ENCODE results near the gene CAMSAP1.

The CAMSAP1 gene

GRCh38 chr9:135939351-135940265 lies 32.3 kb upstream of the CAMSAP1 start:
- no peak overlapping the region for H3K4me3 ChIP-seq (ENCODE audit: low read depth in 1 of 5, low read length in 5 of 5)
- H3K9me3 ChIP-seq (ENCODE audit: control insufficient read depth in 5 of 5, low read length in 5 of 5), result peaks cover 0 to 3% (median 0%) of the 10 kb centered on the region in 5 donors
- no peak overlapping the region for H3K27ac ChIP-seq (ENCODE audit: low read depth, low read length)
- H3K9ac ChIP-seq (ENCODE audit: low read length in 5 of 5), result no peak overlapping the region
- no peaks in the 10 kb centered on the region for H3K27me3 ChIP-seq (ENCODE audit: control insufficient read depth in 5 of 5, insufficient read depth in 4 of 5, low read length in 5 of 5)
- peaks cover 7 to 80% (median 64%) of the 10 kb centered on the region in 5 donors for H3K36me3 ChIP-seq (ENCODE audit: control insufficient read depth in 5 of 5, insufficient read depth in 5 of 5, low read length in 5 of 5)
- H3K4me1 ChIP-seq (ENCODE audit: control insufficient read depth in 5 of 5, insufficient read depth in 5 of 5, low read length in 5 of 5), result peaks cover 0 to 16% (median 0%) of the 10 kb centered on the region in 5 donors

- H3K9ac ChIP-seq (ENCODE audit: low read length in 5 of 5), result no peak overlapping the region
- peaks cover 2 to 80% (median 66%) of the 10 kb centered on the region in 5 donors for H3K36me3 ChIP-seq (ENCODE audit: control insufficient read depth in 5 of 5, insufficient read depth in 5 of 5, low read length in 5 of 5)
- peaks cover 0 to 3% (median 0%) of the 10 kb centered on the region in 5 donors for H3K9me3 ChIP-seq (ENCODE audit: control insufficient read depth in 5 of 5, low read length in 5 of 5)
- H3K4me3 ChIP-seq (ENCODE audit: low read depth in 1 of 5, low read length in 5 of 5), result no peak overlapping the region
- H3K4me1 ChIP-seq (ENCODE audit: control insufficient read depth in 5 of 5, insufficient read depth in 5 of 5, low read length in 5 of 5), result peaks cover 0 to 16% (median 0%) of the 10 kb centered on the region in 5 donors
- H3K27me3 ChIP-seq (ENCODE audit: control insufficient read depth in 5 of 5, insufficient read depth in 4 of 5, low read length in 5 of 5), result no peaks in the 10 kb centered on the region
- H3K27ac ChIP-seq (ENCODE audit: low read depth, low read length), result no peak overlapping the region
These were observed 30.5 kb upstream of the CAMSAP1 start for GRCh38 chr9:135937521-135938489.

- Histone ChIP-seq H3K36me3 (ENCODE audit: control insufficient read depth in 5 of 5, insufficient read depth in 5 of 5, low read length in 5 of 5) (peaks cover 2 to 91% (median 62%) of the 10 kb centered on the region in 5 donors), H3K9ac (ENCODE audit: low read length in 5 of 5) (no peak overlapping the region), H3K27me3 (ENCODE audit: control insufficient read depth in 5 of 5, insufficient read depth in 4 of 5, low read length in 5 of 5) (no peaks in the 10 kb centered on the region), H3K4me1 (ENCODE audit: control insufficient read depth in 5 of 5, insufficient read depth in 5 of 5, low read length in 5 of 5) (no peaks in the 10 kb centered on the region), H3K9me3 (ENCODE audit: control insufficient read depth in 5 of 5, low read length in 5 of 5) (peaks cover 0 to 3% (median 0%) of the 10 kb centered on the region in 5 donors), H3K27ac (ENCODE audit: low read depth, low read length) (no peak overlapping the region), H3K4me3 (ENCODE audit: low read depth in 1 of 5, low read length in 5 of 5) (no peak overlapping the region)
These were observed 25.8 kb upstream of the CAMSAP1 start for GRCh38 chr9:135933114-135933513.

- Histone ChIP-seq H3K9ac (ENCODE audit: low read length in 5 of 5) (no peak overlapping the region), H3K27me3 (ENCODE audit: control insufficient read depth in 5 of 5, insufficient read depth in 4 of 5, low read length in 5 of 5) (no peaks in the 10 kb centered on the region), H3K27ac (ENCODE audit: low read depth, low read length) (no peak overlapping the region), H3K4me1 (ENCODE audit: control insufficient read depth in 5 of 5, insufficient read depth in 5 of 5, low read length in 5 of 5) (peaks cover 0 to 1% (median 0%) of the 10 kb centered on the region in 5 donors), H3K4me3 (ENCODE audit: low read depth in 1 of 5, low read length in 5 of 5) (no peak overlapping the region), H3K9me3 (ENCODE audit: control insufficient read depth in 5 of 5, low read length in 5 of 5) (peaks cover 0 to 3% (median 0%) of the 10 kb centered on the region in 5 donors), H3K36me3 (ENCODE audit: control insufficient read depth in 5 of 5, insufficient read depth in 5 of 5, low read length in 5 of 5) (peaks cover 2 to 87% (median 57%) of the 10 kb centered on the region in 5 donors)
These were observed 25.3 kb upstream of the CAMSAP1 start for GRCh38 chr9:135932656-135933055.

- Histone ChIP-seq H3K4me3 (ENCODE audit: low read depth in 1 of 5, low read length in 5 of 5) (no peak overlapping the region), H3K27me3 (ENCODE audit: control insufficient read depth in 5 of 5, insufficient read depth in 4 of 5, low read length in 5 of 5) (no peaks in the 10 kb centered on the region), H3K4me1 (ENCODE audit: control insufficient read depth in 5 of 5, insufficient read depth in 5 of 5, low read length in 5 of 5) (peaks cover 0 to 10% (median 0%) of the 10 kb centered on the region in 5 donors), H3K9ac (ENCODE audit: low read length in 5 of 5) (no peak overlapping the region), H3K9me3 (ENCODE audit: control insufficient read depth in 5 of 5, low read length in 5 of 5) (peaks cover 0 to 3% (median 0%) of the 10 kb centered on the region in 5 donors), H3K36me3 (ENCODE audit: control insufficient read depth in 5 of 5, insufficient read depth in 5 of 5, low read length in 5 of 5) (peaks cover 2 to 78% (median 47%) of the 10 kb centered on the region in 5 donors), H3K27ac (ENCODE audit: low read depth, low read length) (no peak overlapping the region)
These were observed 24.0 kb upstream of the CAMSAP1 start for GRCh38 chr9:135931349-135931820.

- H3K27ac ChIP-seq (ENCODE audit: low read depth, low read length), result no peak overlapping the region
- peaks cover 0 to 10% (median 0%) of the 10 kb centered on the region in 5 donors for H3K4me1 ChIP-seq (ENCODE audit: control insufficient read depth in 5 of 5, insufficient read depth in 5 of 5, low read length in 5 of 5)
- peak overlapping the region in 1 of 5 donors; percentile 16 for H3K9ac ChIP-seq (ENCODE audit: low read length in 5 of 5)
- H3K27me3 ChIP-seq (ENCODE audit: control insufficient read depth in 5 of 5, insufficient read depth in 4 of 5, low read length in 5 of 5), result no peaks in the 10 kb centered on the region
- H3K9me3 ChIP-seq (ENCODE audit: control insufficient read depth in 5 of 5, low read length in 5 of 5), result no peaks in the 10 kb centered on the region
- H3K4me3 ChIP-seq (ENCODE audit: low read depth in 1 of 5, low read length in 5 of 5), result no peak overlapping the region
- peaks cover 0 to 74% (median 45%) of the 10 kb centered on the region in 5 donors for H3K36me3 ChIP-seq (ENCODE audit: control insufficient read depth in 5 of 5, insufficient read depth in 5 of 5, low read length in 5 of 5)
These were observed 23.4 kb upstream of the CAMSAP1 start for GRCh38 chr9:135930446-135931345.

GRCh38 chr9:135929656-135930445 lies 22.5 kb upstream of the CAMSAP1 start:
- Histone ChIP-seq H3K36me3 (ENCODE audit: control insufficient read depth in 5 of 5, insufficient read depth in 5 of 5, low read length in 5 of 5) (peaks cover 0 to 67% (median 37%) of the 10 kb centered on the region in 5 donors), H3K4me1 (ENCODE audit: control insufficient read depth in 5 of 5, insufficient read depth in 5 of 5, low read length in 5 of 5) (peaks cover 0 to 10% (median 0%) of the 10 kb centered on the region in 5 donors), H3K9me3 (ENCODE audit: control insufficient read depth in 5 of 5, low read length in 5 of 5) (no peaks in the 10 kb centered on the region), H3K27me3 (ENCODE audit: control insufficient read depth in 5 of 5, insufficient read depth in 4 of 5, low read length in 5 of 5) (no peaks in the 10 kb centered on the region), H3K27ac (ENCODE audit: low read depth, low read length) (no peak overlapping the region), H3K9ac (ENCODE audit: low read length in 5 of 5) (no peak overlapping the region), H3K4me3 (ENCODE audit: low read depth in 1 of 5, low read length in 5 of 5) (no peak overlapping the region)

- Histone ChIP-seq H3K36me3 (ENCODE audit: control insufficient read depth in 5 of 5, insufficient read depth in 5 of 5, low read length in 5 of 5) (peaks cover 0 to 62% (median 34%) of the 10 kb centered on the region in 5 donors), H3K9ac (ENCODE audit: low read length in 5 of 5) (no peak overlapping the region), H3K27ac (ENCODE audit: low read depth, low read length) (no peak overlapping the region), H3K9me3 (ENCODE audit: control insufficient read depth in 5 of 5, low read length in 5 of 5) (no peaks in the 10 kb centered on the region), H3K27me3 (ENCODE audit: control insufficient read depth in 5 of 5, insufficient read depth in 4 of 5, low read length in 5 of 5) (no peaks in the 10 kb centered on the region), H3K4me1 (ENCODE audit: control insufficient read depth in 5 of 5, insufficient read depth in 5 of 5, low read length in 5 of 5) (peaks cover 0 to 10% (median 0%) of the 10 kb centered on the region in 5 donors), H3K4me3 (ENCODE audit: low read depth in 1 of 5, low read length in 5 of 5) (no peak overlapping the region)
These were observed 21.6 kb upstream of the CAMSAP1 start for GRCh38 chr9:135928731-135929655.
